HG02852 (cell line): ENCODE data around the gene RNF207.

ENCODE experiments used
- ATAC-seq: cut with Tn5 transposase; IDR thresholded peaks from one replicate; pipeline ENCODE4 v1.9.1; 2021; ENCODE audit warnings: mild to moderate bottlenecking, moderate library complexity; ENCODE audit not compliant: unreplicated experiment

The RNF207 gene

GRCh38 chr1:6247651-6248050, 41.7 kb downstream of the RNF207 start:
- ATAC-seq, result no peak

GRCh38 chr1:6248161-6248776, 42.4 kb downstream of the RNF207 start:
- no peak for ATAC-seq

GRCh38 chr1:6248932-6249738, 43.2 kb downstream of the RNF207 start:
- no peak for ATAC-seq

- ATAC-seq, result no peak
These were observed 44.1 kb downstream of the RNF207 start for GRCh38 chr1:6249739-6250689.

GRCh38 chr1:6251233-6251632, 45.3 kb downstream of the RNF207 start:
- ATAC-seq, result no peak

- ATAC-seq, result no peak
These were observed 45.9 kb downstream of the RNF207 start for GRCh38 chr1:6251681-6252373.

GRCh38 chr1:6252374-6252710, 46.4 kb downstream of the RNF207 start:
- ATAC-seq, result no peak

- no peak for ATAC-seq
These were observed 47.5 kb downstream of the RNF207 start for GRCh38 chr1:6253380-6253779.

GRCh38 chr1:6254691-6255090, 48.8 kb downstream of the RNF207 start:
- no peak for ATAC-seq

GRCh38 chr1:6256645-6257044, 50.7 kb downstream of the RNF207 start:
- ATAC-seq, result no peak

- no peak for ATAC-seq
These were observed 51.7 kb downstream of the RNF207 start for GRCh38 chr1:6257541-6258069.

- no peak for ATAC-seq
These were observed 52.8 kb downstream of the RNF207 start for GRCh38 chr1:6258675-6259074.

GRCh38 chr1:6259491-6260362, 53.8 kb downstream of the RNF207 start:
- ATAC-seq, result peak; percentile 56

GRCh38 chr1:6260433-6260934, 54.6 kb downstream of the RNF207 start:
- peak; percentile 11 for ATAC-seq

- ATAC-seq, result peak; percentile 56
These were observed 55.2 kb downstream of the RNF207 start, which contains the start of gene GPR153 for GRCh38 chr1:6260961-6261614. Gene GPR153 (minus strand): TSS chr1:6261098. CDS start chr1:6254905, 6,193 bp downstream.

GRCh38 chr1:6261615-6261995, 55.7 kb downstream of the RNF207 start:
- no peak for ATAC-seq

- no peak for ATAC-seq
These were observed 56.9 kb downstream of the RNF207 start for GRCh38 chr1:6262555-6263420.

GRCh38 chr1:6263716-6264115, 57.8 kb downstream of the RNF207 start:
- ATAC-seq, result no peak
